ENCODE results near the gene KCNT1.

The KCNT1 gene

DNA sequence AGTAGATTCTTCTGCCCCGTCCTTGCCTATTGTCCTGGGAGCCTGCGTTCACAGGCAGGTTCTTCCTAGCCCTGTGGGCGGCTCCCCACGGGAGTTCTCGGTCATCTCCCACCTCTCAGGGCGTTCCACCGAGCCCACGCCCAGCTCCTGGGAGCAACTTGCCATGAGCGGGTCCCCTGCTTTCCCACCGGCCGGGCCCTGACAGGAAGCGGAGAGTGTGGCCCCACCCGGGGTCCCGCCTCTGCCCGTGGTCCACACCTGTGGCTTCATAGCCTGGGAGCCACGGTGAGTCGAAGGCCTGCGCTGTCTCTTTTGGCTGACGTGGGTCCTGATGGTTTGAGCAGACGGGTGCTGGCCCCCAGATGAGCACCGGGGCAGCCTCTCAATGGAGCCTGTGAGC, 43.2 kb downstream of the KCNT1 start:
- FAIRE-seq (no peak), DNase-seq (ENCODE audit: low spot score) (no peak)

DNA sequence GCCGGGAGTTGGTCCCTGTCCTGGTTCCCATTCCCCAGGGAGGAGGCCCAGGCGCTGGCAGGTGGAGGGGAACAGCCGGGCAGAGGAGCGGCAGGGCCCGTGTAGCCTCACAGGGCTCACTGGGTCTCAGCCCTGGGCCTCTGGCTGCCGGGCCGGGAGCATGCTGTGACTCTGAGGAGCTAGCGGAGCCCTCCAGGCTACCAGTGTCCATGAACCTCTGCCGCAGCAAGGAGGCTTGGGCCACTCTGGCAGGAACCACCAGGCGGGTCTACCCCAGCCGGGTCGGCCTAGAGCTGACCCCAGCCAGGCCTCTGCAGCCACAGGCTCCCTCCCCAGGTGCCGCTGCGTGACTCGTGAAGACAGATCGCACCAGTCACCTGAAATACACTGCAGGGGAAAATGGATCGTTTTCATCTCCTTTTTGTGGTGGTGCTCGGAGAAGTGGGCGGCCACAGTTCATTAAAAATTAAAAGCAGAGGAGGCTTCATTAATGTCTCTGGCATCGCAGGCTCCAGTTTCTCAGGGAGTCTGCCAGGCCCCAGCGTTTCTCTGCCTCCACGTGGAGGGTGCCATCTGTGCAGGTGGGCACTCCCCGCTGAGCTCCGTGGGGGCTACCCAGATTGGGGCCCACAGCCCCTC, 43.8 kb downstream of the KCNT1 start:
- FAIRE-seq (no peak), DNase-seq (ENCODE audit: low spot score) (no peak)

DNA sequence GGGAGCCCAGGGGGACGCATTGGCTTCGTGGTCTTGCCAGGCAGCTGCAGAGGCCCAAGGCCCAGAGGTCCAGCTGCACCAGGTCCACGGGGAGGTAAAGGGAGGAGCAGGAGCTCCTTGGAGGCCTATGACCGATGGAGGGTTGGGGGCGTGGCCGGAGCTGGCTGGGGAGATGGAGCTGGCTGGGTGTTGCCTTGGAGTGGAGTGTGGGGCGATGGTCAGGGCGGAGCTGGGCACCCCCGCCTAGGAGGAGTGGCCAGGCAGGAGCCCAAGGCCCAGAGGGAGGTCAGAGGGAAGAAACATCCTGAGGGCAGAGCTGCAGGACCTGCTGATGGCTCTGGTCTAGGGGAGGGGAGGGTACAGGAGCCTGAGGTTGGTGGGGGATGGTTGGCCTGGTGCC, 44.6 kb downstream of the KCNT1 start:
- DNase-seq (ENCODE audit: low spot score) (no peak), FAIRE-seq (no peak)

DNA sequence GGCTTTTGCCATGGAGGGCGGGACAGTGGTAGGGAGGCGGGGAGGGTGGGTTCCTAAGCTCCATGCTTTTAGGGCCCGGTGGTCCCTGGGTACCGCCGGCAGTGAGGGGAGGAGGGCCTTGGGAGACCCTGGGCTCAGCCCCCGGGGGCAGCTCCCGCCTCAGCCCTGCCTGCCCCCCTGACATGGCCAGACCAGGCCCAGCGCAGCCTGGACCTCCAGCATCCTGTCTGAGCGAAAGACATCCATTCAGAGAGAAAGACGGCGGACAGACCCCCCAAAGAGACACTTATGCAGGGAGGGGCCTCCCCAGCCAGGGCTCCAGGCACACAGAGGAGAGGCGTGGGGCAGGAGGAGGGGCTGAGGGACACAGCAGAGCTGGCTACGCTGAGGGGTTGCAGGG, 45.3 kb downstream of the KCNT1 start:
- no peak for FAIRE-seq

DNA sequence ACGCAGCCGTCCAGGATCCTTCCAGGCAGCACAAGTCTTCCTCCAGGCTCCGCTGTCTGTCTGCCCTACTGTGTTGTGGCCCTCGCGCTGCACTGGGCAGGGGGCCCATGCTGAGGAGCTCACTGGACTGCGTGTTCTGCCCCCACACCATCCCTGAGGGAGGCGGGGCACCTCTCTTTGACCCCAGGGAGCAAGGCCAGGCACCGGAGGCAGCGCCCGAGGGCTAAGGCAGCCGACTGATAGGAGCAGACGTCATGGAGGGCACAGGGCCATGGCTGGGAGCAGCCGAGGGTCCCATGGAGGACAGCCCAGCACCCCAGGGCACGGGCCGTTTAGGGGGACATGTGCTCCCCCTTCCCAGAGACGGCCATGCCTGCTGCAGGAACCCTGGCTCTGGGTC, 46.7 kb downstream of the KCNT1 start:
- FAIRE-seq, result no peak

More for the DNA sequence above, 45.3 kb downstream of the KCNT1 start:
- DNase-seq (ENCODE audit: low spot score), result no peak

DNA sequence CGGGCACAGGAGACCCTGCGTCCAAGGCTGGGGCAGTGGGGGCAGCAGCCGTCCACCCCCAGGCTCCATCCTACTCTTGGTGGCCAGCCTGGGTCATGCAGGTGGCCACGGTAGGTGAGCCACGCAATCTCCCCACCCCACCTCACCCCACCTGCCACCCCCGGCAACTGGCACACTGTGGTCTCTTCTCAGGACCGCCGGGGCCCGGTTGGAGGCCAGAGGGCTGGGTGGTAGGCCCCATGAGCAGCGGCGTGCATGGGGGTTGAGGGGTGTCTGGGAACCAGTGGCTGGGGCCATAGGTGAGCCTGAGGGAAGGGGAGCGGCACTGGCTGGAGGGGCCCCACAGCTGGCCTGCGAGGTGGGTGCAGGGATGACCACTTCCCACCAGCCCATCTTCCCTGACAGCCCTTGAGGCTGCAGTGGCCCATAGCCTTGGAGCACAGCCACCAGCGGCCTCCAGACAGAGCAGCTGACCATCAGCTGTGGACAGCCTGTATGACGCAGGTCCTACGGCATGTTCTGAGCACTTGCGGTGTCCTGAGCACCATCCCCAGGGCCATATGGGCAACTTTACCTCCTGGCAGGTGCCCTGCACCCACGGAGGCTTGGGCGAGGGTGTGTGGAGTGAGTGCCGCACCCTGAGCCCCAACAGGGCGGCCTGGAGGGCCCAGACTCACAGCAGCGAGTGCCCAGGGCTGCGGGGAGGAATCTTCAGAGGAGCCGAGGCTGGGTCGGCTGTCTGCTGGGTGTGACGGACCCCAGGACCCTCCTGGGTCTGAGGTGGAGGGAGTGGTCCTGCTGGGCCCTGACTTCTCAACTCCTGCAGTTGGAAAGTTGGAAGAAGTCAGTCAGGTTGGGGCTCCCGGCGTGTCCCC, 47.4 kb downstream of the KCNT1 start:
- no peak for DNase-seq (ENCODE audit: low spot score)
- FAIRE-seq, result no peak

More for the DNA sequence above, 46.7 kb downstream of the KCNT1 start:
- DNase-seq (ENCODE audit: low spot score), result no peak

DNA sequence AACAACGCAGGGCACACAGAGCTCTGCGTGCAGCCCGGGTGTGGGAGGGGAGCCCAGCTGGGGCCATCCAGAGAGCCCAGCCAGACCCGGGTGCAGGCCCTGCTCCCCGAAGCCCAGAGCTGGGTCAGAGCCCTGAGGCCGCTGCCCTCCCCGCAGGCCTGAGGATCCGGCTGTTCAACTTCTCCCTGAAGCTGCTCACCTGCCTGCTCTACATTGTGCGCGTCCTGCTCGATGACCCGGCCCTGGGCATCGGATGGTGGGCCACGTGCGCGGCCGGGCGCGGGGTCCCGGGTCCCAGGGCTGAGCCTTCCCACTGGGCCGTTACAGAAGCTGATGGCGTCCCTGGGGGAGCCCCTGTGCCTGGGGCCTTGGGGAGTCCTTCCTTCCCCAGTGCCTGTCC, 48.8 kb downstream of the KCNT1 start:
- DNase-seq (ENCODE audit: low spot score) (no peak), FAIRE-seq (no peak)

DNA sequence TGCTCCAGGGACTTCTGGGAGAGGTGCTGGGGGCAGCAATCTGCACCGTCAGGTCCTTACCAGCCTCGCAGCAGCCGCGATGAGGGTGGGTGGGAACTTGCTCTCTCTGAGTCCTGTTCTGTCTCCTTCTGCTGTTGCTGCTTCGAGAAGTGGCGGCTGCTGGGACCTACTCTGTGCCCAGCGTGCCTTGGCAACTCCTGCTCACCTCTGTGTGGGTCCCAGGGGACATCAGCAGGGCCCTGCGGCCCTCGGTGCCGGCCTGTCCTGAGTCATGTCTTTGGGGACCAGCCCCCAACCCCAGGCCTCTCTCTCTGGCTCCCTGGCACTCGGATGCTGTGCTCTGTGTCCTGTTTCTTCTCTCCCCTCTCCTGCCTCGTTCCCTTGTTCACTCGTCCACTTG, 49.5 kb downstream of the KCNT1 start:
- no peak for FAIRE-seq

DNA sequence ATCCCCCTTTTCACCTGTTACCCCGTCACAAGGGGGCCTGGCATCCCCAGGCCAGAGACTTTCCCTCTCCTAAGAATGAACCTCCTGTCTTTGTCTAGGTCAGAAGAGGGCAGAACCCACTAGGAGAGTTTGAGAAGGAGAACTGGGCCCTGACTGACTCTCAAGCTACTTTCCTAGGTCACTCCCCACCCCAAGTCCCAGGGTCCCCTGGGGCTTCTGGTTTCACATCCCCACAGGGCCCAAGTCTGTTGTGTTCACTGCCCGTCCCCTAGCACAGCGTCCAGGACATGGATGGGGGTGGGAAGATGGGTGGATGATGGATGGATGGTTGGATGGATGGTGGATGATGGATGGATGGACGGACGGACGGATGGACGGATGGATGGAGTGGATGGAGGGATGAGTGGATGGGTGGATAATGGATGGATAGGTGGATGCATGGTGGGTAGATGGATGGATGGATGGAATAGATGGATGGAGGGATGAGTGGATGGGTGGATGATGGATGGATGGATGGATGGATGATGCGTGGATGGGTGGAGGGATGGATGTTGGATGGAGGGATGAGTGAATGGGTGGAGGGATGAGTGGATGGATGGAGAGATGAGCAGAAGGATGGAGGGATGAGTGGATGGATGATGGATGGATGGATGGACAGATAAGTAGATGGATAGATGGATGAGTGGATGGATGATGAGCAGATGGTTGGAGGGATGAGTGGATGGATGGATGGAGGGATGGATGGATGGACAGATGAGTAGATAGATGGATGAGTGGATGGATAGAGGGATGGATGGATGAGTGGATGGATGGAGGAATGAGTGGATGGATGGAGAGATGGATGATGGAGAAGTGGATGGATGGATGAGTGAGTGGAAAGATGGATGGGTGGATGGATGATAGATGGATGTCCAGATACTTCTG, 50.6 kb downstream of the KCNT1 start:
- DNase-seq (ENCODE audit: low spot score) (no peak), FAIRE-seq (no peak)

More for the DNA sequence above, 49.5 kb downstream of the KCNT1 start:
- DNase-seq (ENCODE audit: low spot score), result no peak

DNA sequence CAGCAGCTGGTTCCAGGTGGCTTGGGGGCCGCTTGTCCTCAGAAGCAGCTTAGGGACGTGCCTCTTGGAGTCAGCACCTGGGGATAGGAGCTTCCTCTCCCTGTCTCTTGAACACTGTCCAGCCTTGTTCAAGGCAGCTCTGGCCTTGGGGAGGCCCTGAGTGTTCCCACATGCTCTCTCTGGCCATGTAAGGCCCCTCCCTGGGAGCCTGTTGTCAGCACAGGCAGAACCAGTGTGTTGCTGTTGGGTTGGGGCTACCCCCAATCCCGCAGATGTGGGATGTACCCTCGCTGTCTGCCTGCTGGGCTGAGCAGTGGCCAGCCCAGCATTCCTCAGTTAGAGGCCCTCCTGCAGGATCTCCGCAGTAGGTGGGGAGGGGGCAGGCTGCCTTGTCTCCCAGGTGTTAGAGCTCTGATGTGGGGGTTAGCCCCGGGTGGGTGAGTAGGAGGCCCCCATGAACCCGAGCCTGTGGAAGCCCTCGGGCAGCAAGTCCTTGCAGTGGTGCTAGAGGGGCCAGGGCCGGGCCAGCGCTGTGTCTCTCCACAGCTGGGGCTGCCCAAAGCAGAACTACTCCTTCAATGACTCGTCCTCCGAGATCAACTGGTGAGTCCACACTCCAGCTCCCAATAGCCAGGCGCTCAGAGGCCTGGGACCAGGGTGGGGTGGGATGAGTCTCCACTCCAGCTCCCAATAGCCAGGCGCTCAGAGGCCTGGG, 51.6 kb downstream of the KCNT1 start:
- FAIRE-seq, result no peak

DNA sequence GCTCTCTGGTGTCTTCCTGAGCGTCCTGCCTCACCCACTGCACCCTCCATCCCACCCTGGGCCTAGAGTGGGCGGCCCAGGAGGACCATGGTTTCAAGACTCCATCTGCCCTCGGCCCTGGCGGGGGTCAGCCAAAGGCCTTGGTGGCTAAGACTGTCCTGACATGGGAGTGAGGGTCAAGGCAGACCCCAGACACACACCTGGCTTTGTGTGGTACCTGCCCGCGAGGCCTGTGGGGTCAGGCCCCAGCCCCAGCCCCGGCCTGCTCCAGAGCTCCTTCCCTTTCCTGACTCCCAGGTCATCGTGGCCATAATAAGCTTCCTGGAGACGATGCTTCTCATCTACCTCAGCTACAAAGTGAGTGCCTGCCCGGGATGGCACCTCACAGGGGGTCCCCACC, 54.6 kb downstream of the KCNT1 start:
- FAIRE-seq (no peak), DNase-seq (ENCODE audit: low spot score) (no peak)

More for the DNA sequence above, 51.6 kb downstream of the KCNT1 start:
- DNase-seq (ENCODE audit: low spot score), result no peak

DNA sequence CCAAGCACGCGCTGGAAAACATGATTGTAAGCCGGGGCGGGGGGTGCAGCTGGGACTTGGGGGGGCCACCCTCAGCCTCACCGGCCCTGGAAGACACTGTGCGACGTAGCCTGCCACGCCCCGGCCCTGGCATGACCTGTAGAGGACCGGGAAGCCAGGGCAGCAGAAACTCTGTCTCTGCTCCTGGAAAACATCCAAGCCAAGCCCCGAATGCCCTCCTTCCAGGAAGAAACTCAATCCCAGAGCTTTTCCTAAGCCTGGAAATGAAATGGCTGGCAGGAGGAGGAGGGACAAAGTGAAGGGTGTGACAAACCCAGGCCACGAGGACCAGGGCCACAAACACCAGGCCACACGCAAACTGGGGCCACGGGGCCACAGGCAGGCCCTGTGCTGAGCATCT, 55.4 kb downstream of the KCNT1 start:
- DNase-seq (ENCODE audit: low spot score), result no peak

DNA sequence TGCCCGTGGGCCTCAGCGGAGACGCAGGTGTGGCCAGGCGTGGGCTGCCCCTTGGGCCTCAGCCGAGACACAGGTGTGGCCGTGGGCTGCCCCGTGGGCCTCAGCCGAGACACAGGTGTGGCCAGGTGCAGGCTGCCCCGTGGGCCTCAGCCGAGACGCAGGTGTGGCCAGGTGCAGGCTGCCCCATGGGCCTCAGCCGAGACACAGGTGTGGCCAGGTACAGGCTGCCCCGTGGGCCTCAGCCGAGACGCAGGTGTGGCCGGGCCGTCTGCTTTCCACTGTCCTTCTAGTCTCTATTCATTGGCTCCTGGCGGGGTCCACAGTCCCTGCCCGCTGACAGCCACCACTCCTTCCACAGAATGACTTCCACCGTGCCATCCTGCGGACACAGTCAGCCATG, 56.1 kb downstream of the KCNT1 start:
- FAIRE-seq, result no peak
- no peak for DNase-seq (ENCODE audit: low spot score)

More for the DNA sequence above, 55.4 kb downstream of the KCNT1 start:
- FAIRE-seq, result no peak

DNA sequence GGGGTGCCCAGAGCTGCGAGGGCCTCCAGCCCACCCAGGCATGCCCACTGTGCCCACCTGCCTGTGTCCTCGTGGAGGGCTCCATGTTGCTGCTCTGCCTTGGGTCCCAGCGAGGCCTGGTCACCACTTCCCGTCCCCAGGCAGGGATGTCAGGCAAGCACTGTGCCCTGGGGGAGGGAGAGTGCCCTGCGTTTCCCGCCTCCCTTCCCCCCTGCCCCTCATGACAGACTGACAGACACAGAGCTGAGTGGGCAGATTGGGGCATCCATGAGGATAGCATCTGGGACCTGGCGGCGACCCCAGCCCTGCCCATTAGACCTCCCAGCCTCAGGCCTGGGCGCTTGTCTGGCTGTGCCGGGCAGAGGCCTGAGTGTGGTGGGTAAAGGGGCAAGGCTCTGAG, 56.9 kb downstream of the KCNT1 start:
- FAIRE-seq (no peak), DNase-seq (ENCODE audit: low spot score) (no peak)

DNA sequence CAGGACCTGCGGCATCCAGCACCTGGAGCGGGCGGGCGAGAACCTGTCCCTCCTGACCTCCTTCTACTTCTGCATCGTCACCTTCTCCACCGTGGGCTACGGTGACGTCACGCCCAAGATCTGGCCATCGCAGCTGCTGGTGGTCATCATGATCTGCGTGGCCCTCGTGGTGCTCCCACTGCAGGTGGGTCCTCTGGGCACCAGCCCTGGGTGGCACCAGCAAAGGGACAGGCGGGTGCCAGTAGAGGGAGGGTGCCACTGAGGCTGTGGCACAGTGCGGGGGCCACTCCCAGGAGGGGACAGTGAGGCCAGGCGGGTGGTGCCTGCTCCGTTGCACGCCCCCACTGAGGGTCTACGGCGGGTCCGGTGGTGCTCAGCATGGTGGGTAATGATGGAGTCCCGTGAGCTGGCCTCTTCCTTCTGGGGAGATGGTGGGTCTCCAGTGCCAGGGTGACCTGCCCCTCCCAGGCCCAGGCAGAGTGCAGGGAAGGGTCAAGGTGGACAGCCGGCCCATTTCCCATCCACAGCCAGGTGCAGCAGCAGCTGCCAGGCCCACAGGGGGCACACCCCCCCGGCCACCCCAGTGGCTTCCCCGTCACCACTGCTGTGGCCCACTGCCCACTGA, 57.8 kb downstream of the KCNT1 start:
- DNase-seq (ENCODE audit: low spot score) (no peak), FAIRE-seq (no peak)

DNA sequence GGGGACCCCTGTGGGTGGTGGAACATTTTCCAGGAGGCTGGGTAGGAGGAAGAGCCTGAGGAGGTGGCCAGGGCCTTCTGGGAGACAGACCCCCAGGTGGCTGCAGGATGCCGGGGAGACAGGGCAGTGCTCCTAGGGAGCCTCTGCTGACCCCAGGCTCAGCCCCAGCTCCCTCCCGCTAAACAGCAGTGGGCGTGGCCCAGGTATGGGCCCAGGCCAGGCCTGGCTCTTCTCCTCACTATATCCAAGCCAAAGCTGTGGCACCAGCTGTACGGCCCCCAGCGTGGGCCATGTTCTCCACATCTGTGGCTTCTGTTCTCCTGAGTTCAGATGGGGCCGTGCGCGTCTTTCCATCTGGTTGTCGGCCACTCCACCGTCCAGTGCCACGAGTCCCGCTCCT, 58.5 kb downstream of the KCNT1 start:
- DNase-seq (ENCODE audit: low spot score) (no peak), FAIRE-seq (no peak)

DNA sequence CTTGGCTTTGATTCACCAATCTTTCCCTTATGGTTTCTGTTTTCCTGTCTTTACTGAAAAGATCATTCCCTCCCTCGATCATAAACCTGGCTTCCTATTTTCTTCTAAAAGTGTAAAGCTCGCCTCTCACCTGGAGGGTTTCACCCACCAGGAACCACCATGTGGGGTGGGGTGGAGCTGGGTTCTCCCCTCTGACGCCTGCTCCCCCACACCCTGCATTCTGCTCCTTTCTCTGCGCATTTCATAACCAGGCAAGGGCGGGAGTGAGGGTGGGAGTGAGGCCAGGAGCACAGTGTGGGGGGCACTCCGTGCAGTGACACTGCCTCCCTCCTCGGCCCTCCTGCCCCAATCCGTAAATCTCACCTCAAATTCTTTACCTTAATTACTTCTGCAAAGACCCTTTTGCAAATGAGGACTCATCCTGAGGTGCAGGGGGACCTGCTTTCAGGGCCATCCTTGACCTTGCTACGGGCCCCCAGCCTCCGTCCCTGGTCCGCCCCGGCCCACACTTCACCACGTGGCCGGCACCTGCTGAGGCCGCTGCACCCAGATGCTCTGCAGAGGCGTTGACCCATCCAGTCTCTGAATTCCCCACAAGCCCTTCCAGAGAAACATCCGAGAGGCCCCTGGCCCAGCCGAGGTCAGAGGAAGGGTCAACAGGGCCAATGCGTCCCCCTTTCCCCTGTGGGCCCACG, 59.3 kb downstream of the KCNT1 start:
- FAIRE-seq (no peak), DNase-seq (ENCODE audit: low spot score) (no peak)

DNA sequence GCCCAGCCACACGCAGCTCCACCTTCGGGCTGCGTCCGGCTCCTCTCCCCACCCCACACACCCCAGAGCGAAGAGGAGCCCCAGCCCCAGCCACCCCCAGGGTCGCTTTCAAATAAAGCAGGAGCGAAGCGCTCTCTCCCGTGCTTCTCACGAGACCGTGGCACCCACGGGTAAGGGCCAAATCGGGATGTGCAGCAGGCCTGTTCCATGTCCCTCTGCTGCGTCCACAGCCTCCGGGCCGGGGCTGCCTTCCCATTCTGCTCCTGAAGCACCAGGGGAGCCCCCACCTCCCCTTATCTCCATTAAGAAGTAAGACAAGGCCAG, 59.8 kb downstream of the KCNT1 start:
- FAIRE-seq (no peak), DNase-seq (ENCODE audit: low spot score) (no peak)

DNA sequence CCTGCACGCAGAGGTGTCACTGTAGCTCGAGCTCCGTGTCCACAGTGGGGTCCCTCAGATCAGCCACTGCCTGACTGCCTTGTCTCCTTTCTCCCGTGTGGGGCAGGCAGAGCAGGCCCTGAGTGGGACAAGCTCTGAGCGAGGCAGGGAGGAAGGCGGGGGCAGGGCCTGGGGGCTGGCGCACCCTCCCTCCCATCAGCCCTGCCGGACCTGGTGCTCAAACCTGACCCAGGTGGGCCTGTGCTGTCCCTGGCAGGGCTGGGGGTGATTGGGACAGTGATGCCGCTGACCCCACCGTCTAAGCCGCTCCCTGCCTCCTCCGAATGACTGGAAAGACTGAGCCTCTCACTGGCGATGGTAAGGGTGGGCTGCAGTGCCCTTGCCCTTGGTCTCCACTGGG, 60.9 kb downstream of the KCNT1 start:
- FAIRE-seq, result no peak
- DNase-seq (ENCODE audit: low spot score), result no peak

DNA sequence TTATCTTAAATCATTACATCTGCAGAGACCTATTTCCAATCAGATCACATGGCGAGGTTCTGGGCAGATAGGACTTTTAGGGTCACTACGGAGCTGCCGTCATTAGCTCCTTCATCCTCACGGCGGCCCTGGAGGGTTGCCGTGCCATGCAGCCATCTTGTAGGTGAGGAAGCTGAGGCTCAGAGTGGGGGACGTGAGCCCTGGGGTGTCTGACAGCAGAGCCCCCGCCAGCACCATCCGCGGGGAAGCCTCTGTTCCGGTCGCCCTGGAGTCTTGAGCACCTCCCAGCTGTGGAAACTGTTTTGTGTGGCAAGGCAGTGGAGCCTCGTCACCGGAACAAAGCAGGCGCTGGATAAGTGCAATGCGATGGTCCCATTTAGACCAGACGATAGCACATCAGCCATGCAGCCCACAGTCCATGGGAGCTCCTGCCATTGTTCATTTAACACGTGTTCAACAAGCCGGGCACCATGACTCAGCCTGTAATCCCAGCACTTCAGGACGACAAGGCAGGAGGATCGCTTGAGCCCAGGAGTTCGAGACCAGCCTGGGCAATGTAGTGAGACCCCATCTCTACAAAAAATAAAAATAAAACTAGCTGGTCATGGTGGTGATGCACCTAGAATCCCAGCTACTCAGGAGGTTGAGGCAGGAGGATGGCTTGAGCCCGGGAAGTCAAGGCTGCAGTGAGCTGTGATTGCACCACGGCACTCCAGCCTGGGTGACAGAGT, 61.9 kb downstream of the KCNT1 start:
- DNase-seq (ENCODE audit: low spot score) (no peak), FAIRE-seq (no peak)

All from urothelium cell line (cell line).